OCI-LY1 (cell line): ENCODE results near the gene FHOD3.
A peak's percentile ranks its signal among the peaks of the same experiment; 100 is the strongest.

Source experiments
- H2AFZ ChIP-seq: fragments of 200-600 bp; sonication (generic), shearing (Covaris generic); 2 replicates; pipeline ENCODE4 v1.6.0; 2014; ENCODE audit warnings: antibody characterized with exemption, mild to moderate bottlenecking, low read length
- H3F3A ChIP-seq: fragments of 200-600 bp; sonication (generic), shearing (Covaris generic); 2 replicates; pipeline ENCODE4 v1.6.0; 2014; ENCODE audit warnings: mild to moderate bottlenecking, antibody characterized with exemption, low read length, moderate library complexity; ENCODE audit not compliant: insufficient read depth
- H3K27ac ChIP-seq: fragments of 200-600 bp; sonication (generic); 2 replicates; pipeline ENCODE4 v1.5.1; 2014; ENCODE audit warnings: low read length, mixed run types, mild to moderate bottlenecking, low read depth; ENCODE audit not compliant: poor library complexity, severe bottlenecking
- H3K27me3 ChIP-seq: fragments of 200-600 bp; sonication (generic); 2 replicates; pipeline ENCODE4 v1.6.0; 2014; ENCODE audit warnings: antibody characterized with exemption, mild to moderate bottlenecking, low read length, moderate library complexity; ENCODE audit not compliant: insufficient read depth
- H3K36me3 ChIP-seq: fragments of 200-600 bp; sonication (generic); 2 replicates; pipeline ENCODE4 v1.6.1; 2014; ENCODE audit warnings: mild to moderate bottlenecking, antibody characterized with exemption, low read length, moderate library complexity, mixed read lengths; ENCODE audit not compliant: insufficient read depth
- H3K4me1 ChIP-seq: fragments of 200-600 bp; sonication (generic); 2 replicates; pipeline ENCODE4 v1.5.1; 2014; ENCODE audit warnings: mild to moderate bottlenecking, low read length, moderate library complexity; ENCODE audit not compliant: insufficient read depth, severe bottlenecking
- H3K4me2 ChIP-seq: fragments of 200-600 bp; sonication (generic), shearing (Covaris generic); 2 replicates; pipeline ENCODE4 v1.6.1; 2014; ENCODE audit warnings: low read length
- H3K4me3 ChIP-seq: fragments of 200-600 bp; sonication (generic); 2 replicates; pipeline ENCODE4 v1.5.1; 2014; ENCODE audit warnings: low read length, low read depth, mild to moderate bottlenecking, mixed read lengths; ENCODE audit not compliant: poor library complexity, severe bottlenecking
- H3K79me2 ChIP-seq: fragments of 200-600 bp; shearing (Covaris generic); 2 replicates; pipeline ENCODE4 v1.6.1; 2016; ENCODE audit warnings: mixed run types, low read length, mixed read lengths; ENCODE audit not compliant: insufficient read depth
- H3K9ac ChIP-seq: fragments of 200-600 bp; sonication (generic), shearing (Covaris generic); 2 replicates; pipeline ENCODE4 v1.6.1; 2014; ENCODE audit warnings: mild to moderate bottlenecking, low read length, mixed read lengths
- H3K9me2 ChIP-seq: fragments of 200-600 bp; sonication (generic), shearing (Covaris generic); 2 replicates; pipeline ENCODE4 v1.6.1; 2014; ENCODE audit warnings: low read depth, mild to moderate bottlenecking, low read length, mixed read lengths
- H3K9me3 ChIP-seq: fragments of 200-600 bp; shearing (Covaris generic); 2 replicates; pipeline ENCODE4 v1.6.1; 2014; ENCODE audit warnings: low read length, mixed read lengths
- H4K20me1 ChIP-seq: fragments of 200-600 bp; sonication (generic), shearing (Covaris generic); 2 replicates; pipeline ENCODE4 v1.6.0; 2016; ENCODE audit warnings: mild to moderate bottlenecking, low read length; ENCODE audit not compliant: insufficient read depth
- EZH2 ChIP-seq: fragments of 200-600 bp; sonication (generic), shearing (Covaris generic); IDR thresholded peaks from 2 replicates; pipeline ENCODE4 v1.8.0; 2017; ENCODE audit warnings: borderline replicate concordance, mixed run types, mild to moderate bottlenecking, antibody characterized with exemption, low read length, moderate library complexity, mixed read lengths
- TF ChIP-seq, protein P1 (sequence below): fragments of 200-600 bp; sonication (generic), shearing (Covaris generic); IDR thresholded peaks from 2 replicates; pipeline ENCODE4 v1.5.1; 2017; ENCODE audit warnings: mild to moderate bottlenecking, antibody characterized with exemption, low read length, moderate library complexity, mixed read lengths

The FHOD3 gene

DNA sequence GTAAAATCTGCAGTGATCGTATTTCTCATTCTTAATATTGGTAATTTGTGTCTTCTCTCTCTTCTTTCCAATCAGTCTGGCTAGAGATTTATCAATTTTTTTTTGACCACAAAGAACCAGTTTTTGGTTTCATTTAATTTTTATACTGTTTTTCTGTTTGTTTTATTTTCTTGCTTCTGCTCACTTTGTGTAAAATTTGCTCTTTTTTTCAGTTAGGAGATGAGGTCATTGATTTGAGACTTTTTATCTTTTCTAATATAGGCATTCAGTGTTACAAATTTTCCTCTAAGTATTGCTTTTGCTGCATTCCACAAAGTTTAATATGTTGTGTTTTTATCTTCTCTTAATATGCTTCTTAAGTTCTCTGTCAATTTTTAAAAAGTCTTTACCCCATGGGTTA lies 370.8 kb downstream of the FHOD3 start:
- Histone ChIP-seq H3K36me3 (peaks cover 5% of the 10 kb centered on the region; the same call in 1 of the 2 replicates), H4K20me1 (no peaks in the 10 kb centered on the region), H3K4me1 (peaks cover 18% of the 10 kb centered on the region), H3K9ac (no peak overlapping the region), H3F3A (no peaks in the 10 kb centered on the region), H3K4me3 (no peak overlapping the region), H3K4me2 (no peak overlapping the region), H3K9me2 (no peaks in the 10 kb centered on the region), H3K27me3 (no peaks in the 10 kb centered on the region), H3K27ac (no peak overlapping the region), H3K79me2 (no peaks in the 10 kb centered on the region), H3K9me3 (no peaks in the 10 kb centered on the region), H2AFZ (no peak overlapping the region)
- TF ChIP-seq, protein P1, sequence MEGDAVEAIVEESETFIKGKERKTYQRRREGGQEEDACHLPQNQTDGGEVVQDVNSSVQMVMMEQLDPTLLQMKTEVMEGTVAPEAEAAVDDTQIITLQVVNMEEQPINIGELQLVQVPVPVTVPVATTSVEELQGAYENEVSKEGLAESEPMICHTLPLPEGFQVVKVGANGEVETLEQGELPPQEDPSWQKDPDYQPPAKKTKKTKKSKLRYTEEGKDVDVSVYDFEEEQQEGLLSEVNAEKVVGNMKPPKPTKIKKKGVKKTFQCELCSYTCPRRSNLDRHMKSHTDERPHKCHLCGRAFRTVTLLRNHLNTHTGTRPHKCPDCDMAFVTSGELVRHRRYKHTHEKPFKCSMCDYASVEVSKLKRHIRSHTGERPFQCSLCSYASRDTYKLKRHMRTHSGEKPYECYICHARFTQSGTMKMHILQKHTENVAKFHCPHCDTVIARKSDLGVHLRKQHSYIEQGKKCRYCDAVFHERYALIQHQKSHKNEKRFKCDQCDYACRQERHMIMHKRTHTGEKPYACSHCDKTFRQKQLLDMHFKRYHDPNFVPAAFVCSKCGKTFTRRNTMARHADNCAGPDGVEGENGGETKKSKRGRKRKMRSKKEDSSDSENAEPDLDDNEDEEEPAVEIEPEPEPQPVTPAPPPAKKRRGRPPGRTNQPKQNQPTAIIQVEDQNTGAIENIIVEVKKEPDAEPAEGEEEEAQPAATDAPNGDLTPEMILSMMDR, result no peak
- no peak for TF ChIP-seq EZH2

DNA sequence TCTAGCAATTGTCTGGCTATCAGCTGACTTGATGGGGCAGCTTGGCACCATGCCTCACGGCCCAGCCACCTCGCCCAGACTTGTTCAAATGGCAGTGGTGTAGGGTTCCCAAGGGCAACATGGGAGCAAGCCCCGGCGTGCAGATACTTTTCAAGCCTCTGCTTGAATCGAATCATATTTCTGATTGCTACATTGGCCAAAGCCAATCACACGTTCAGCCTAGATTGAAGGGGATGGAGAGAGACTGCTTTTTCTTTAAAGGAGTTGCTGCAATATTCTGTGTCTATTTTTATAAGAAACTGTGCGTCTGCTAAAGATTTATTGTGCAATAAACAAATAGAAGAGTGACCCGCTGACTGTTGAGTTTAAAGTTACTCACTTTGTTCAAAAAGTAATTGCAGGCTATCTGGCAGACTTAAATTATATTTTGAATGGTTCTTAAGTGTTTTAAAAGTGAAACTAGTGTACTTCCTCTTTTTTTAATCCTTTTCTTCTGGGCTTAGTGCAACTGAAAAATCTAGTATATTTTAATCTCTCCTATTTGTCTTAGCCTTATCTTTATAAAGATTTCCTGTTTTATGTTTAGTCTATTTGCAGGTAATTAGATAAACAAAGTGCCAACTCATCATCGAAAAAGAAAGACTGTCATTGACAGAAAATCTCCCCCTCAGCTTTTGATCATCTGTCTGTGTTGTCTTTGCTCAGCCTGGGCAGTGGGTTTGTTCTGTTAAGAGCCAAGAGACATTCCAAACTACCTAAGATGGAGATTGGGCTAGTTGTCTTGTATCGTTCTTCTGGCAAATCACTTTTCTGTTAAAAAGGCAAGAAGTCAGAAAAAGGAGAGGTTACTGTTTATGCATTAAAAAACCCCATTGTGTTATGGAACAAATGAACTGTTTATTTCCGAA lies 375.2 kb downstream of the FHOD3 start:
- Histone ChIP-seq H3K4me1 (peaks cover 33% of the 10 kb centered on the region), H3K27ac (peak overlapping the region; percentile 71), H3K27me3 (no peaks in the 10 kb centered on the region), H3K36me3 (peaks cover 5% of the 10 kb centered on the region; the same call in 1 of the 2 replicates), H3K79me2 (no peaks in the 10 kb centered on the region), H3K4me2 (peak overlapping the region; percentile 45), H4K20me1 (no peaks in the 10 kb centered on the region), H3K9me2 (no peaks in the 10 kb centered on the region), H3K9me3 (peaks cover 7% of the 10 kb centered on the region; the same call in 1 of the 2 replicates), H2AFZ (peak overlapping the region; percentile 50), H3K4me3 (peak overlapping the region; percentile 26), H3K9ac (no peak overlapping the region; the same call in 1 of the 2 replicates), H3F3A (no peaks in the 10 kb centered on the region)
- no peak for TF ChIP-seq EZH2
- TF ChIP-seq, protein P1, result no peak

DNA sequence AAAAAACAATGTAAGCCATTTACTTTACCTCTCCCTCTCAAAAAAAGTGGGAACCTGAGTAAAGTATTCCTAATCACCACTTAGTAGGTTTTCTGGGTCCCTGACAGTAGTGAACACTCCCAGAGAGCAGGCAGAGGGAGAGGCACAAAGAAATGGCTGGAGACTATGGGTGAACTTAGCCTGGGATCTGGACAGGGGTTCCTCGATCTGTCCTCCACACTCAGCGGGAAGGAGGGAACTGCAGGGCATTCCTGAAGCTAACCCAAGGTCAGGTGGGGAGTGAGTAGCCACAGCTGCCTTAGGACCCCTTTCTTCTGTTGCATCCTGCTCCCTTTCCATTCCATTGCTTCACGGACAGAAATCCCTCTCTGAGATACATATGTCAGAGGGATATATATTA lies 375.9 kb downstream of the FHOD3 start:
- Histone ChIP-seq H4K20me1 (no peaks in the 10 kb centered on the region), H3K4me1 (peaks cover 33% of the 10 kb centered on the region), H3K4me2 (peak overlapping the region; percentile 45; the same call in 1 of the 2 replicates), H3K27ac (peak overlapping the region; percentile 71), H3F3A (no peaks in the 10 kb centered on the region), H3K36me3 (peaks cover 5% of the 10 kb centered on the region; the same call in 1 of the 2 replicates), H2AFZ (peak overlapping the region; percentile 4; the same call in 1 of the 2 replicates), H3K4me3 (no peak overlapping the region), H3K9me3 (peaks cover 7% of the 10 kb centered on the region; the same call in 1 of the 2 replicates), H3K9ac (no peak overlapping the region; the same call in 1 of the 2 replicates), H3K27me3 (no peaks in the 10 kb centered on the region), H3K79me2 (no peaks in the 10 kb centered on the region), H3K9me2 (no peaks in the 10 kb centered on the region)
- no peak for TF ChIP-seq EZH2
- TF ChIP-seq, protein P1, result no peak
